Left lung (tissue), 10 donors: ENCODE measurements around the gene SAT2. TPM values are rescaled to one million over a fixed set of nuclear protein-coding genes. Genes with fewer than 3 reads are reported as not detected.

Experiments used
- ATAC-seq: fragments of 200-7000 bp; cut with Tn5 transposase; one replicate; pipeline ENCODE4 v1.9.1; 2020; ENCODE audit warnings: moderate library complexity
- DNase-seq, 4 donors: peaks; one replicate each; pipeline ENCODE4 v3.0.0-alpha.2; 2013 to 2020
- H3K27ac ChIP-seq, 2 donors: fragments of 200-600 bp; sonication (generic) in 1 of 2; one replicate each; pipeline versions ENCODE4 v1.5.0 to v1.8.0; 2020 to 2021
- H3K27me3 ChIP-seq, 2 donors: fragments of 200-600 bp; sonication (generic) in 1 of 2; one replicate each; pipeline versions ENCODE4 v1.5.0 to v1.8.0; 2020 to 2021
- H3K36me3 ChIP-seq, 2 donors: fragments of 200-600 bp; sonication (generic) in 1 of 2; one replicate each; pipeline versions ENCODE4 v1.5.0 to v1.8.0; 2020 to 2021
- H3K4me1 ChIP-seq, 2 donors: fragments of 200-600 bp; one replicate each; pipeline ENCODE4 v1.8.0; 2021
- H3K4me3 ChIP-seq, 2 donors: fragments of 200-600 bp; sonication (generic) in 1 of 2; one replicate each; pipeline versions ENCODE4 v1.5.0 to v1.8.0; 2020 to 2021; ENCODE audit warnings: mild to moderate bottlenecking in 1 of 2
- H3K9me3 ChIP-seq, 2 donors: fragments of 200-600 bp; sonication (generic) in 1 of 2; one replicate each; pipeline versions ENCODE4 v1.5.0 to v1.8.0; 2020 to 2021
- intact Hi-C, 2 donors: fragments of 100-400 bp; cut with DNase I; formaldehyde crosslinking; loops; one replicate each; pipeline versions ENCODE4 v1.11.2 to v1.14.2; 2022
- polyA plus RNA-seq, 6 donors: library from polyadenylated mRNA; unstranded; fragments of 120-200 nt; gene quantifications; one replicate each; pipeline ENCODE4 v1.2.1, GENCODE V29; 2013; ENCODE audit not compliant: insufficient read length in 6 of 6
- total RNA-seq, 2 donors: library from RNA; stranded (reverse); fragmentation: NEBNext Ultra II Directional; extraction: Animal tissue kit (Norgen Biotek cat#: 25700); gene quantifications; one replicate each; pipeline ENCODE4 v1.2.1, GENCODE V29; 2021
- TF ChIP-seq, protein P1 (sequence below), 2 donors: fragments of 200-600 bp; sonication (generic) in 1 of 2; IDR thresholded peaks; one replicate each; pipeline versions ENCODE4 v1.5.0 to v1.8.0; 2021; ENCODE audit warnings: antibody characterized with exemption in 2 of 2
- donor health status: DM: no; HTN: yes; CAD: no.
- donor health status: DM: no; HTN: no; CAD: no.

Gene SAT2
- total and polyA plus RNA-seq, 8 donors: 59.8 to 95.9 (median 83.8) TPM

DNA sequence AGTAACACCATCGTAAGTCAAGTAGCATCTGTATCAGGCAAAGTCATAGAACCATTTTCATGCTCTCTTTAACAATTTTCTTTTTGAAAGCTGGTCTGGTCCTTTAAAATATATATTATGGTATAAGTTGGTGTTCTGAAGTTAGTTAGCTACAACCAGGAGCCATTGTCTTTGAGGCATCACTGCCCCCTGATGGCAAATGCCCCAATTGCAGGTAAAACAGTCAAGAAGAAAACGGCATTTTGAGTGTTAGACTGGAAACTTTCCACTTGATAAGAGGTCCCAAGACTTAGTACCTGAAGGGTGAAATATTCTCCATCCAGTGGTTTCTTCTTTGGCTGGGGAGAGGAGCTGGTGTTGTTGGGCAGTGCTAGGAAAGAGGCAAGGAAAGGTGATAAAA, 45.6 kb upstream of the SAT2 start:
- Histone ChIP-seq H3K27ac (no peak overlapping the region), H3K4me3 (no peak overlapping the region), H3K4me1 (no peaks in the 10 kb centered on the region), H3K36me3 (peaks cover 0 to 83% of the 10 kb centered on the region in 2 donors), H3K27me3 (no peaks in the 10 kb centered on the region), H3K9me3 (peaks cover 0 to 8% of the 10 kb centered on the region in 2 donors)
- TF ChIP-seq, protein P1, sequence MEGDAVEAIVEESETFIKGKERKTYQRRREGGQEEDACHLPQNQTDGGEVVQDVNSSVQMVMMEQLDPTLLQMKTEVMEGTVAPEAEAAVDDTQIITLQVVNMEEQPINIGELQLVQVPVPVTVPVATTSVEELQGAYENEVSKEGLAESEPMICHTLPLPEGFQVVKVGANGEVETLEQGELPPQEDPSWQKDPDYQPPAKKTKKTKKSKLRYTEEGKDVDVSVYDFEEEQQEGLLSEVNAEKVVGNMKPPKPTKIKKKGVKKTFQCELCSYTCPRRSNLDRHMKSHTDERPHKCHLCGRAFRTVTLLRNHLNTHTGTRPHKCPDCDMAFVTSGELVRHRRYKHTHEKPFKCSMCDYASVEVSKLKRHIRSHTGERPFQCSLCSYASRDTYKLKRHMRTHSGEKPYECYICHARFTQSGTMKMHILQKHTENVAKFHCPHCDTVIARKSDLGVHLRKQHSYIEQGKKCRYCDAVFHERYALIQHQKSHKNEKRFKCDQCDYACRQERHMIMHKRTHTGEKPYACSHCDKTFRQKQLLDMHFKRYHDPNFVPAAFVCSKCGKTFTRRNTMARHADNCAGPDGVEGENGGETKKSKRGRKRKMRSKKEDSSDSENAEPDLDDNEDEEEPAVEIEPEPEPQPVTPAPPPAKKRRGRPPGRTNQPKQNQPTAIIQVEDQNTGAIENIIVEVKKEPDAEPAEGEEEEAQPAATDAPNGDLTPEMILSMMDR (IDR thresholded peaks at IDR 0.05): peak in 1 of 2 donors; percentile 40
- DNase-seq (peak in 1 of 4 donors; percentile 0), ATAC-seq (no peak)
- intact Hi-C loops: no loop called here

DNA sequence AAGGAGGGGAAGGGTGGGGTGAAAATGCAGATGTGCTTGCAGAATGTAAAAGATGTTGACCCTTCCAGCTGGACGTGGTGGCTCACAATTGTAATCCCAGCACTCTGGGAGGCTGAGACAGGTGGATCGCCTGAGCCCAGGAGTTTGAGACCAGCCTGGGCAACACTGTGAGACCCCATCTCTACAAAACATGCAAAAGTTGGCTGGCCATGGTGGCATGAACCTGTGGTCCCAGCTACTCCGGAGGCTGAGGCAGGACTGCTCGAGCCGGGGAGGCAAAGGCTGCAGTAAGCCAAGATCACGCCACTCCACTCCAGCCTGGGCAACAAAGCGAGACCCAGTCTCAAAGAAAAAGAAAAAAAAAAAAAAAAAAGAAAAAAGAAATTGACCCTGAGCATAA, 40.9 kb upstream of the SAT2 start:
- Histone ChIP-seq H3K27ac (no peak overlapping the region), H3K4me1 (no peaks in the 10 kb centered on the region), H3K27me3 (no peaks in the 10 kb centered on the region), H3K36me3 (peaks cover 0 to 76% of the 10 kb centered on the region in 2 donors), H3K4me3 (no peak overlapping the region), H3K9me3 (peaks cover 0 to 4% of the 10 kb centered on the region in 2 donors)
- intact Hi-C loops: no loop called here
- ATAC-seq (no peak), DNase-seq (peak in 1 of 4 donors; percentile 13)
- TF ChIP-seq, protein P1 (IDR thresholded peaks at IDR 0.05): no peak

DNA sequence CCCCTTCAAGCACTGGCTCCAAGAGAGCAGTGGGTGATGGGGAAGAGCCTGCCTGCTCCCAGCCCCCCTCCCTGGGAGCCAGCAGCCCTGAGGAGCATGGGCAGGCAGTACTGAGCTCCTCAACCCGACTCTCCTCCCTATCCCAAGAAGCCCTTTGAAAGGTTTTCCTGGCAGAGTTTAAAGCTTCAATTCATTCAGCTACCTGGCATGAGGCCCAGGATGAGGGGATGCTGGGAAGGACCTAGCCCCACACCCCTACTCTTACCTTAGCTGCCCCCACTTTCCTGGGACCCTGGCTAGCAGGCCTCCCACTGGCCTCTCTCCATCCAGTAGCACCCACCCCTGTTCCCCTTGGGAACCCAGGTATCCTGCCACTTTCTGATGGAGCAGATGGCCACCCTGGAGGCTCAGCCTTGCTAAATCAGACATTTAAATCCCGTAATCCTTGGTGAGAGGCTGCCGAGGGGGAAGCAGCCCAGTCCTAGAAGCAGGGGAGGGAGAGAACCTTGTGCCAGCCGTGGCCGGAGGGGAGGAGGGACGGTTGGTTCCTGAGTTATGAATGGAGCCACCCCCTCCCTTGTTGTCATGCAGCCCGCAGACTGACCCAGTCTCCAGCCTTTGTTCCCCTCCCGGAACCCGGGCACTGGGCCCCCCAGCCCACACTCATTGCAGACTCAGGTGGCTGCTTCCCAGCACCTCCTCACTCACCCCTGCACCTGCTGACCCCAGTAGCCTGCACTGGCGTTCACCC, 40.2 kb upstream of the SAT2 start:
- Histone ChIP-seq H3K4me3 (no peak overlapping the region), H3K27me3 (no peaks in the 10 kb centered on the region), H3K4me1 (no peaks in the 10 kb centered on the region), H3K27ac (no peak overlapping the region), H3K36me3 (peaks cover 0 to 69% of the 10 kb centered on the region in 2 donors), H3K9me3 (no peaks in the 10 kb centered on the region)
- intact Hi-C loops: no loop called here
- DNase-seq: peak in 2 of 4 donors; percentile 17 to 62
- no peak for ATAC-seq
- TF ChIP-seq, protein P1 (IDR thresholded peaks at IDR 0.05): no peak

DNA sequence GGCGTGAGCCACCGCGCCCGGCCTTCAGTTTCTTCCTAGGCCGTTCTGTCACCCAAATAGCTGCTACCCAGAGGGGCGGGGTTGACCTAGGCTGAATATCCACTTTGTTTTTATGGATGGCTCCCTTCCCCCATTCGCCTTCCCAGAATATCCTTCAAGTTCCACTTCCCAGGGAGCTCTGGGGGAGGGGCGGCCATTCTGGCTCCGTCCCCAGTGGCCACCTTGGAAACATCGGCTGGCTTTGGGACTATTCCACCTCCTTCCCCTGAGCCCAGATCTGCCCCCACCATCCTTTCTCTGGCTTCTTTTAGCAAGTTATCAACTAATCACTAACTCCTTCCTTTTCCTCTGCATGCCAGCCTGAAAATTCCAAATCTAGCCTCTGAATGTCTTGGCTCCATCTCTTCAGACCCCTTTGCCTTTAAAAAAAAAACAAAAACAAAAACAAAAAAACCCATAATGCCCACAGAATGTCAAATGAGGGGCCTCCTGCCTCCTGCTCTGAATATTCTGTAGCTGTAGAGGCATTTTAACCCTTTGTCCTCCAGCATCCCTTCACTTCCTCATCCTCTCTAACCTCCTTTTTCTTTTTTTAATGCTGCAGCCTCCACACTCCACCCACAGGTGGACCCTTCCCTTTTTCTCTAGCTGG, 29.5 kb upstream of the SAT2 start:
- intact Hi-C loops: no loop called here
- Histone ChIP-seq H3K4me1 (no peaks in the 10 kb centered on the region), H3K27me3 (peaks cover under 1 to 22% of the 10 kb centered on the region in 2 donors), H3K9me3 (no peaks in the 10 kb centered on the region), H3K4me3 (no peak overlapping the region), H3K27ac (no peak overlapping the region), H3K36me3 (no peaks in the 10 kb centered on the region)
- ATAC-seq: peak; percentile 50
- DNase-seq: peak in 1 of 4 donors; percentile 62
- TF ChIP-seq, protein P1 (IDR thresholded peaks at IDR 0.05): no peak

DNA sequence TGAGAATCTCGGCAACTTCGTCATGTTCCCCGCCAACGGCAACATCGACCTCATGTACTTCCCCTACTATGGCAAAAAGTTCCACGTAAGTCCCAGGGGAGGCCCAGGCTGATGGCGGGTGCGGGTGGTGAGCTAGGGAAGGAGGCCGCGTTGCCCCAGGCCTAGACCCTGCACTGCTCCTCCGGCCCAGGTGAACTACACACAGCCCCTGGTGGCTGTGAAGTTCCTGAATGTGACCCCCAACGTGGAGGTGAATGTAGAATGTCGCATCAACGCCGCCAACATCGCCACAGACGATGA, 27.9 kb upstream of the SAT2 start:
- H3K4me1 ChIP-seq: peaks cover 12 to 14% of the 10 kb centered on the region in 2 donors
- peaks cover 15 to 38% of the 10 kb centered on the region in 2 donors for H3K27me3 ChIP-seq
- TF ChIP-seq, protein P1 (IDR thresholded peaks at IDR 0.05): no peak
- ATAC-seq: no peak
- no peaks in the 10 kb centered on the region for H3K36me3 ChIP-seq
- DNase-seq: no peak
- no peak overlapping the region for H3K27ac ChIP-seq
- H3K4me3 ChIP-seq: no peak overlapping the region
- intact Hi-C loops: no loop called here
- H3K9me3 ChIP-seq: no peaks in the 10 kb centered on the region
